Activated CD8-positive, alpha-beta T cell treated with anti-CD3 and anti-CD28 coated beads for 36 hours (primary cell): Measurements from ENCODE around the gene ASB5. TPM values are rescaled to one million over a fixed set of nuclear protein-coding genes. Genes with fewer than 3 reads are reported as not detected.

ENCODE experiments used
- ATAC-seq: fragments of 200-7000 bp; cut with Tn5 transposase; one replicate; pipeline ENCODE4 v1.10.0; 2021; ENCODE audit warnings: mild to moderate bottlenecking, moderate library complexity
- CTCF ChIA-PET: fragments of 350-600 bp; sonication (Branson Sonifier 250); formaldehyde crosslinking; loops from one replicate; lab custom pipeline; 2021; ENCODE audit warnings: antibody characterized with exemption; lab: Charles Lee
- POLR2A ChIA-PET: fragments of 350-600 bp; sonication (Branson Sonifier 250); formaldehyde crosslinking; loops from one replicate; lab custom pipeline; 2021; ENCODE audit warnings: antibody characterized with exemption; lab: Charles Lee
- DNase-seq: peaks from one replicate; pipeline ENCODE4 v3.0.0-alpha.2; 2020
- H3K27ac Mint-ChIP-seq: one replicate; pipeline ENCODE4 v1.8.0; 2021; ENCODE audit warnings: mild to moderate bottlenecking, mixed read lengths
- H3K27me3 Mint-ChIP-seq: one replicate; pipeline ENCODE4 v1.8.0; 2021; ENCODE audit warnings: mixed read lengths
- H3K36me3 Mint-ChIP-seq: one replicate; pipeline ENCODE4 v1.8.0; 2021; ENCODE audit warnings: low read depth, mixed read lengths
- H3K4me1 Mint-ChIP-seq: one replicate; pipeline ENCODE4 v1.8.0; 2021; ENCODE audit warnings: low read depth, mixed read lengths
- H3K4me3 Mint-ChIP-seq: one replicate; pipeline ENCODE4 v1.8.0; 2021; ENCODE audit warnings: mild to moderate bottlenecking, moderate library complexity, mixed read lengths
- H3K9me3 Mint-ChIP-seq: one replicate; pipeline ENCODE4 v1.8.0; 2021; ENCODE audit warnings: mixed read lengths
- intact Hi-C: fragments of 100-400 bp; cut with micrococcal nuclease; formaldehyde crosslinking; loops from one replicate; pipeline ENCODE4 v1.10.0; 2022
- total RNA-seq, 2 experiments: library from RNA; stranded (reverse); gene quantifications; one replicate each; pipeline ENCODE4 v1.2.3, GENCODE V29; 2021
- TF ChIP-seq, protein P1 (sequence below): fragments of 200-600 bp; IDR thresholded peaks from one replicate; pipeline ENCODE4 v1.8.0; 2022; ENCODE audit warnings: antibody characterized with exemption, mild to moderate bottlenecking

ASB5 gene
- total RNA-seq, 2 experiments from 2014 or later: not detected

DNA sequence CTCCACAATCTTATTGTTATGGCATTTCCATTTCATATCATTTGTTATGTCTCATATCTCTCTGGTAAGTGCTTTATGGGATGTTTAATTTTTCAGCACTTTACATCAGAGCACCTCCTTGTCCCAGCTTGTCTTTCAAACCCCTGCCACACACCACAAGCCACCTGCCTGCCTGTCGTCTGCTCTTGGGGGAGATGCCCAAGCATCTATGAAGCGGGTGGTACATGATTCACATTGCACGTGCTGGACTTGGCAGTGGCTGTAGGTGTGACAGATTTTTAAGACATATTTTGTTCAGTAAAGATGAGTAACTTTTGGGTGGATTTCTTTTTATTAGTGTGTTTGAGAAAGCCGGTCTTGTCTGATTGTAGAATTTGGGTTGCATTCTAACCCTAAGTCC, 59.5 kb downstream of the ASB5 start:
- no peak overlapping the region for H3K27ac Mint-ChIP-seq
- H3K36me3 Mint-ChIP-seq: no peaks in the 10 kb centered on the region
- H3K27me3 Mint-ChIP-seq: peaks cover 40% of the 10 kb centered on the region
- no peaks in the 10 kb centered on the region for H3K4me1 Mint-ChIP-seq
- TF ChIP-seq, protein P1, sequence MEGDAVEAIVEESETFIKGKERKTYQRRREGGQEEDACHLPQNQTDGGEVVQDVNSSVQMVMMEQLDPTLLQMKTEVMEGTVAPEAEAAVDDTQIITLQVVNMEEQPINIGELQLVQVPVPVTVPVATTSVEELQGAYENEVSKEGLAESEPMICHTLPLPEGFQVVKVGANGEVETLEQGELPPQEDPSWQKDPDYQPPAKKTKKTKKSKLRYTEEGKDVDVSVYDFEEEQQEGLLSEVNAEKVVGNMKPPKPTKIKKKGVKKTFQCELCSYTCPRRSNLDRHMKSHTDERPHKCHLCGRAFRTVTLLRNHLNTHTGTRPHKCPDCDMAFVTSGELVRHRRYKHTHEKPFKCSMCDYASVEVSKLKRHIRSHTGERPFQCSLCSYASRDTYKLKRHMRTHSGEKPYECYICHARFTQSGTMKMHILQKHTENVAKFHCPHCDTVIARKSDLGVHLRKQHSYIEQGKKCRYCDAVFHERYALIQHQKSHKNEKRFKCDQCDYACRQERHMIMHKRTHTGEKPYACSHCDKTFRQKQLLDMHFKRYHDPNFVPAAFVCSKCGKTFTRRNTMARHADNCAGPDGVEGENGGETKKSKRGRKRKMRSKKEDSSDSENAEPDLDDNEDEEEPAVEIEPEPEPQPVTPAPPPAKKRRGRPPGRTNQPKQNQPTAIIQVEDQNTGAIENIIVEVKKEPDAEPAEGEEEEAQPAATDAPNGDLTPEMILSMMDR: no peak
- no peak for ATAC-seq
- ChIA-PET POLR2A (interaction anchor here (0.6 kb wide), 1 partner anchor 30 kb away, joined by 4 read pairs; no protein-coding TSS in a partner anchor), CTCF (no interaction called here)
- H3K9me3 Mint-ChIP-seq: no peaks in the 10 kb centered on the region
- no peak for DNase-seq
- intact Hi-C loops: no loop called here
- H3K4me3 Mint-ChIP-seq: no peak overlapping the region

DNA sequence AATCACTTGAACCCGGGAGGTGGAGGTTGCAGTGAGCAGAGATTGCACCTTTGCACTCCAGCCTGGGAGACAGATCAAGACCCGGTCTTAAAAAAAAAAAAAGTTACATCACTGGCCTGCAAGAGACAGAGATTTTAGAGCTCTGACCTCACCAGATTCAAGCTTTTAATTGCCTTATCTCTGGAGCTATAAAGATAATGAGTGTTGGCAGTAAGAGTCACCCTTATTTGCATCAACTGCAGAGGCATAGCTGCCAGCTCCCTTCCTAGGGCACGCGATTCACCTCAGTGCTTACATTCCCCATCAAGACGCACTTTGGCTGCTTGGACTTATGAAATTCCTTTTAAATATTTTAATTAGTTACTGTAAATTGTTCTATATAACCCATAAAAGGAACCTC, 61.2 kb downstream of the ASB5 start:
- H3K4me3 Mint-ChIP-seq: no peak overlapping the region
- H3K36me3 Mint-ChIP-seq: no peaks in the 10 kb centered on the region
- ChIA-PET CTCF (interaction anchor here (0.8 to 1.2 kb wide), 2 partner anchors 57 to 134 kb away, joined by 3 read pairs; no protein-coding TSS in a partner anchor), POLR2A (no interaction called here)
- no peak overlapping the region for H3K27ac Mint-ChIP-seq
- ATAC-seq (no peak), DNase-seq (no peak)
- H3K4me1 Mint-ChIP-seq: no peaks in the 10 kb centered on the region
- peaks cover 42% of the 10 kb centered on the region for H3K27me3 Mint-ChIP-seq
- no peaks in the 10 kb centered on the region for H3K9me3 Mint-ChIP-seq
- TF ChIP-seq, protein P1: no peak
- intact Hi-C loops: no loop called here

DNA sequence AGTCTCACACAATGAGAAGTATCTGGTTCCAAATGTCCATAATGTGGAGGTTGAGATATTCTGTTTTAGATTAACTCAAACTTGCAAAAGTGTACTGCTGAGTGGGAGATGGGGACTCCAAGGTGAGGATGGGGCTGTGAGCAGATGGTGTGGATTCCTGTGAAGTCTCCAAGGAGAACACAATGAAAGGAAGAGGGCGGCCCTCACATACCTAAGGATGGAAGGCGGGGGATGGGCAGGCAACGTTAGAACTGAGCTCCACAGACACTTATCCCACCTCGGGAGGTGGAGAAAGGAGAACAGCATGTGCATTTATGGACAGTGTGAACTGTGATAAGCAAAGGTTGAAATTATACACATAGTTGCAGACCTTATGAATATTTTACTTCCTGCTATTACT, 63.7 kb downstream of the ASB5 start:
- CTCF ChIA-PET: no interaction called here
- peaks cover 28% of the 10 kb centered on the region for H3K27me3 Mint-ChIP-seq

DNA sequence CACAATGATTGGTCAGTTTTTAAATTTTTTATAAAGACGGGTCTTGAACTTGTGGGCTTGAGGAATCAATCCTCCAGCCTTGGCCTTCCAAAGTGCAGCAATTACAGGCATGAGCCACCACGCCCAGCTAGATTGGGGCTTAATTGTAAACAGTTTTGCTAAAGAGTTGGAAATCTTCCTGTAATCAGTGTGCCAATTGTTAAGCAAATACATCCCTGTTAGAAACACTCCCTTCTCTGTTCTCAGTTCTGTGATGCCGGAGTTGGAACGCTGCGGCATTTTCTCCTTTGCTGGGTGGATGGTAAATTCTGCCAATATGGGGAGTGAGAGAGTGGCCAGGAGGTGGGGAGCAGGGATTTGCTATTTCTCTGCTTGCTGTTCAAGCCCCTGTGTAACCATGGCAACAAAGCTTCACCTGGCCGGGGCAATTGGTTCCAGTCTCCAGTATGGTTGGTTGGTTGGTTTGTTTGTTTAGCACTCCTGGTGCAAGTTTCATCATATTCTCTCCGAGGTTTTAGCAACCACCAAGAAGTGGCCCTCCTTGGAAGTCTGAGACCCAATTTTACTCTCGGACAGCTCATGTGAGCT, 70.6 kb downstream of the ASB5 start:
- Mint-ChIP-seq H3K9me3 (no peaks in the 10 kb centered on the region), H3K27me3 (peaks cover 12% of the 10 kb centered on the region), H3K4me3 (no peak overlapping the region), H3K27ac (no peak overlapping the region), H3K4me1 (peaks cover 25% of the 10 kb centered on the region), H3K36me3 (peaks cover 3% of the 10 kb centered on the region)
- ChIA-PET CTCF (no interaction called here), POLR2A (no interaction called here)
- TF ChIP-seq, protein P1: no peak
- ATAC-seq (no peak), DNase-seq (no peak)
- intact Hi-C loops: loop anchor here (5.0 kb wide), 1 partner anchor 119 kb away; the partner anchor contains the start of gene SPCS3

More for the DNA sequence above, 63.7 kb downstream of the ASB5 start:
- DNase-seq (no peak), ATAC-seq (no peak)
- H3K4me3 Mint-ChIP-seq: no peak overlapping the region
- H3K9me3 Mint-ChIP-seq: no peaks in the 10 kb centered on the region
- POLR2A ChIA-PET: no interaction called here
- intact Hi-C loops: no loop called here
- H3K27ac Mint-ChIP-seq: no peak overlapping the region
- no peaks in the 10 kb centered on the region for H3K36me3 Mint-ChIP-seq
- H3K4me1 Mint-ChIP-seq: no peaks in the 10 kb centered on the region
- TF ChIP-seq, protein P1: no peak

DNA sequence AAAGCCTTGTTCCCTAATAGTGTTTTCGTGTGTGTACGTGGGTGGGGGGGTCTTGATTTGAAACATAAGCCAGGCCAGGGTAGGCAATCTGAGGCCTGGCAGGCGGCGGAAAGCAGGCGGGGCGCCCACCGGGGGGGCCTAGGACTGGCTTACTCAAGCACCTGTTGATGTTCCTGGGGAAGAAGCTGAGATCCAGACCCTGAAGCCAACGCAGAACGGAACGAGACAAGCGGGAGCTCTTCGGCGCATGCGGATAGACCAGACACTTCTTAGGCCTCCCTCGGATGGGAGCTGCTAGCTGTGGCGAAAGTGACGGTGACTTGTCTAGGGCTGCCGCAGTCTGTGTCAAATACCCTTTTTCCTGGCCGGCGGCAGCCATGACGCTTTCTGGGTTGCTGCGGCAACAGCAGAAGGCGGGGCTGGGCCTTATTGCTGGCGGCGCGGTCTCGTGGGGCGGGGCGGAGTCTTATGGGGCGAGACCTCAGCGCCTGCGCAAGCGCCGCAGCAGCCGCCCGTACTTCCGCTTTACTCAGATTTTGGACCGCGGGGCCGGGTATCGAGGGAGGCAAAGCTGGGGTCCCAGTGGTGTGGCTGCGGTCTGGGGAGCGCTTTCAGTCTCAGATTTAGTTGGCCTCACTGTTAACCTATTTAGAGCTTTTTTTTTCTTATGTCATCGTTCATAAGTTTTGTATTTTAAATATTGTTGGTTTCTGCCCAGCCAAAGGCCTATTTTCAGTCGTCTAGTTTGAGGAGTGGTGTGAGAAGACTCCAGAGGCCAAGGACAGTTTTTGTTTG, 73.6 kb downstream of the ASB5 start, which contains the start of gene SPATA4:
Gene SPATA4, minus strand, starts transcription at position 402 of the 795 bp plus-strand sequence. Its CDS starts 23 bp downstream, at position 379.
- peak; percentile 92 for ATAC-seq
- peaks cover 3% of the 10 kb centered on the region for H3K36me3 Mint-ChIP-seq

More for the DNA sequence above, 73.6 kb downstream of the ASB5 start, which contains the start of gene SPATA4:
- TF ChIP-seq, protein P1: no peak
- ChIA-PET POLR2A (no interaction called here), CTCF (interaction anchor here (0.9 kb wide), 1 partner anchor 188 kb away, joined by 3 read pairs; no protein-coding TSS in a partner anchor)
- peak within 1 kb of the TSS; percentile 75 for H3K27ac Mint-ChIP-seq
- peak; percentile 97 for DNase-seq
- peaks cover 29% of the 10 kb centered on the region for H3K4me1 Mint-ChIP-seq
- H3K27me3 Mint-ChIP-seq: peaks cover 37% of the 10 kb centered on the region
- H3K4me3 Mint-ChIP-seq: peak within 1 kb of the TSS; percentile 71
- intact Hi-C loops: loop anchor here (5.0 kb wide), 1 partner anchor 122 kb away; the partner anchor contains the start of gene SPCS3
- H3K9me3 Mint-ChIP-seq: no peaks in the 10 kb centered on the region
